Limb (tissue), 2 donors: ENCODE data around the gene PRR35.

Source experiments
- DNase-seq, 2 donors: peaks; one replicate each; pipeline ENCODE4 v3.0.0-alpha.2; 2016; ENCODE audit errors: extremely low spot score in 2 of 2

PRR35 gene

DNA sequence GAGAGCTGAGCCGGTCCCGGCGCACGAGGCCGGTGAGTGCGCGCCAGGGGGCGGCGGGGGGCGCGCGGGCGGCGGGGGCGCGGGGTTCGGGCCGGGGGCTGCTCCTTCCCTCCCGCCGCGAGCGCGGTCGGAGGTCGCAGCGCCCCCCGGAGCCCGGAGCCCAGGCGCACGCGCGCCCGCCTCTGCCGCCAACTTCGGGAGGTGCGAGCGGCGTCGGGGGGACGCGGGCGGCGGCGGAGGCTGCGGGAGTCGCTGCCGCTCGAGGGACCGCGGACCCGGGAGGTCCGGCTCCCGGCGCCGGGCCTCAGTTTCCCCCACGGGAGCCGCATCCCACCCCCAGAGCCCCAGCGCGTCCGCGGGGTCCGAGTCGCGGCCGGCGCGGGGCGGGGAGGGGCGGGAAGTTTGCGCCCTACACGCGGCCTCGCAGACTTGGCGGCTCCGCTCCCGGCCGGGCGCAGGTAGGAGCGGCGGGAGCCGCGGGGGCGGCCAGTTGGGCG lies at the start of gene PRR35:
Gene PRR35 (plus strand): TSS at position 191 of the 497 bp plus-strand sequence. CDS start 2,901 bp downstream, outside the sequence.
- no peak for DNase-seq

DNA sequence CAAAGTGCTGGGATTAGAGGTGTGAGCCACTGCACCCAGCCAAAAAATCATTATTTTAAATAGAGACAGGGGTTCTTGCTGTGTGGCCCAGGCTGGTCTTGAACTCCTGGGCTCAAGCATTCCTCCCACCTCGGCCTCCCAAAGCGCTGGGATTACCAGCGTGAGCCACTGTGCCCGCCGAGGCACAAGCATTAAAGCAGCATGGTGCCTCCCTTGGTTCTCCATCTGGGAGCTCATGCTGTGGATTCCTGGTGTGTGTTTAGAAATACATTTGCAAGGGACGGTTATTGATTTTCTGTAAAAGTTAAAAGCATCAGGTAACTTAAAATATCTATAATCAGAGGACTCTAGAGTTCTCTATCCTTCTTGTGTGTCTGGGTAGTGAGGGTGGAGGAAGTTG lies 47.4 kb upstream of the PRR35 start:
- DNase-seq, result no peak

DNA sequence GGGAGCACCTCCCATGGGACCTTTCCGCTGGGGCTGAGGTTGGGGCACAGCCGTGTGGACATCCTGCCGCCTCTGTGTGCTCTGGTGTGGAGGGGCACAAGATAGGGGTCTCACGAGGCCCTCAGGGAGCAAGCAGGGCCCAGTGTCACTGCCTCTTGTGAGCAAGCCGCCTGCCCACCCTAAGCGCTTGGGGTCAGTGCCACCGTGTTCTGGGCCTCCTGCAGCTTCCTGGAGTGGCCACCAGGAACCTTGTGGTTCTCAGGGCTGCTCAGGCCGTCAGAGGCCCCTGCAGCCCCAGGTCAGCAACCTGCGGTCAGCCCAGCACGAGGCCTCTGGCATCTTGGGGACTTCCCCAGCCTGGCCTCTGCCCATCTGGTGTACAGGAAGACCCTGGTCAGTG lies 46.2 kb upstream of the PRR35 start:
- no peak for DNase-seq

DNA sequence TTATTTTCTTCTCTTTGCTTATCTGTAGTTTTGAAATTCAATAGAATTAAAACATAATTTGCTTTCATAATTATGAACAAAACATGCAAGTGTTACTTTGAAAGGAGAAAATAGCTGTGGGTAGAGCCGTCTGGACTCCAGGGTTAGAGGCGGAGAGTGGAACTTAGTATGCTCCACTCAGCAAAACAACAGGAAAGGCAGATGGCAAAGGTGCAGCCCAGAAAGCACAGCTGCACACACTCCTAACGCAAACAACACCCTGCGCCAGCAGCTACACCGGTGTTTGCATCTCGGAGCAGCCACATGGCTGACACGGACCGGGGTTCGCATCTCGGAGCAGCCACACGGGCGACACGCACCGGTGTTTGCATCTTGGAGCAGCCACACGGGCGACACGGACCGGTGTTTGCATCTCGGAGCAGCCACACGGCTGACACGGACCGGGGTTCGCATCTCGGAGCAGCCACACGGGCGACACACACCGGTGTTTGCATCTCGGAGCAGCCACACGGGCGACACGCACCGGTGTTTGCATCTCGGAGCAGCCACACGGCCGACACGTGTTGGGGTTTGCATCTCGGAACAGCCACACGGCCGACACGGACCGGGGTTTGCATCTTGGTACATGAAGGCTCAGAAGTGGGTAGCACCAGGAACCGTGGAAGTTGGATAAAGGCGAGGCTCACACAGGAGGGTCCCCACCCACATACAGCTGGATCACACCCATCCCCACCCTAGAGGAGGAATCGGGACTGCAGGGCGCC lies 44.8 kb upstream of the PRR35 start:
- no peak for DNase-seq

DNA sequence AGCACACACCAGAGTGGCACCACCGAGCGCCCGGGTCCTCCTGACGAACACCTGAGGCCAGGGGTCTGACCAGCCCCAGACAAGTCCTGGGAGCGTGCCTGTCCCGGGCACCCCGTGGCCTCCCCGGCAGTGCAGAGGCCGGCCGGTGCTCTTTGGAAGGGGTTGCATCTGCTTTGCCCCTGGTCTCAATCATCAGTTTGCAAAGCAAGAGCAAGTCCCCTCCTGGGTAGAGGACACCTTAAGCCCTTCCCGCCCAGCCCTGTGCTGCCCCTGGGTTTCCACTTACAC lies 44.3 kb upstream of the PRR35 start:
- no peak for DNase-seq

DNA sequence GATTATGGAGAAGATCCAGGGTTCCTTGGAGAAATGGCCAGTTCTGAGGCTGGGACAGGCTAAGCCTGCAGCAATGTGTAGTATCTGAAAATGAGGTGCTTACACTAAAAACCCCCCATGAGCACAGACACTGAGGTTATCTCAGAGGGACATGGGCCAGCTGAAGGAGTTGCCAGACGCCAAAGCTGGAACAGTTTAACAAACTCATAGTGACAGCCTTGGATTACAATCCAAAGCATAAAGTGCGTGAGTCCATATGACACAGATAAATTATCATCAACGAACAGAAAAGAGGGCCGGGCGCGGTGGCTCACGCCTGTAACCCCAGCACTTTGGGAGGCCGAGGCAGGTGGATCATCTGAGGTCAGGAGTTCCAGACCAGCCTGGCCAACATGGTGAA lies 43.9 kb upstream of the PRR35 start:
- DNase-seq, result no peak

DNA sequence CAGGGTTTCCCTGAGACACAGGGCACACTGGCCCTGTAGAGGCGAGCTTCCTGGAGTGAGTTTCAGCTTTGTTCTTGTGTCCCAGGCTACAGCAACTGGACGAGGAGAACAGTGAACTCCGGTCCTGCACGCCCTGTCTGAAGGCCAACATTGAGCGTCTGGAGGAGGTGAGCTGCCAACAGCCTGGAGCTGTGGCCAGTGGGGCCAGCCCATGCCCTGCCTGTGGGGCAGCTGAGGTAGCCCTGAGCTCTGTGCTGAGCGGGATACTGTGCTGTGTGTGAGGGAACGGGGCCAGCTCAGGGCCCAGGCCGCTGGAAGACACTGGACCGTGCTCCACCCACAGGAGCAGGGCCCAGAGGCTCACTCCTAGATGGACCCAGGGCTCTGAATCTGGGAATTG lies 41.3 kb upstream of the PRR35 start:
- DNase-seq, result no peak

DNA sequence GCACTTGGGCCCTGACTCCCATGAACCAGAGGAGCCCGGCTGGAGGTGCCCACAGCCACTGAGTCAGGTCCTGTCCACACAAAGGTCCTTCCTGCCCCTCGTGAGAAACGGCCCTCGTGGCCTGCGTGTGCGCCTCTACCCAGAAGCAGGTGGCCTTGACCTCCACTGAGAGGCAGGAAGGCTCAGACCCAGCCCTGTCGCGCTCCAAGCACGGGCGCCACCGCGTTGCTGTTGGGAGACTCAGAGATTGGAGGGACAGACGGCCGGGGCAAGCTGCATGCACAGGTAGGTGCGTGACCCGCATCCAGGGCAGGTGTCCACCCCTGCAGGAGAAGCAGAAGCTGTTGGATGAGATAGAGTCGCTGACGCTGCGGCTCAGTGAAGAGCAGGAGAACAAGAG lies 40.8 kb upstream of the PRR35 start:
- no peak for DNase-seq

DNA sequence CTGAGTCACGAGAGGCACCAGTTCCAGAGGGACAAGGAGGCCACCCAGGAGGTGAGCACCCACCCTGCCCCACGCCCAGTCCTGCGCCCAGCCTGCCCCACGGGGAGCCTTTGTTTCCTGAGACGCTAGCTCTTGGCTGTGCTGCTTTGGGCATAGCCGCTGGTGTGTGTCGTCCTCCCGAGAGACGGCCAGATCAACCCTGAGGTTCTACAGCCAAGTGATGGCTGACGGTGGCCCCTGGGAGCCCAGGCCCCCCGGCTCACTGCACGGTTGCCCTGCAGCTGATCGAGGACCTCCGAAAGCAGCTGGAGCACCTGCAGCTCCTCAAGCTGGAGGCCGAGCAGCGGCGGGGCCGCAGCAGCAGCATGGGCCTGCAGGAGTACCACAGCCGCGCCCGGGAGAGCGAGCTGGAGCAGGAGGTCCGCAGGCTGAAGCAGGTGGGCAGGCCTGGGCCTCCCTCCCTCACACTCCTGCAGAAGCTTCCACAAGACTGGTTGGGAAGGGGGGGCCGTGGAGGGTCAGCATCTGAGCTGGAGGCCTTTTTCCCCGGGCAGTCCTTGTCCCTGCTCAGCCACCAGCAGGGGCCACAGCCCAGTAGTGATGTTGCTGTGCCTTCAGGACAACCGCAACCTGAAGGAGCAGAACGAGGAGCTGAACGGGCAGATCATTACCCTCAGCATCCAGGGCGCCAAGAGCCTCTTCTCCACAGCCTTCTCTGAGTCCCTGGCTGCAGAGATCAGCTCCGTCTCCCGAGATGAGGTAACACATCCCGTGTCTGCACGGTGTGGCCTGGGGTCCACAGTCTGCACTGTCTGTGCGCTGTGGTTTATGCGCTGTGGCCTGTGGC lies 40.1 kb upstream of the PRR35 start:
- DNase-seq, result no peak

DNA sequence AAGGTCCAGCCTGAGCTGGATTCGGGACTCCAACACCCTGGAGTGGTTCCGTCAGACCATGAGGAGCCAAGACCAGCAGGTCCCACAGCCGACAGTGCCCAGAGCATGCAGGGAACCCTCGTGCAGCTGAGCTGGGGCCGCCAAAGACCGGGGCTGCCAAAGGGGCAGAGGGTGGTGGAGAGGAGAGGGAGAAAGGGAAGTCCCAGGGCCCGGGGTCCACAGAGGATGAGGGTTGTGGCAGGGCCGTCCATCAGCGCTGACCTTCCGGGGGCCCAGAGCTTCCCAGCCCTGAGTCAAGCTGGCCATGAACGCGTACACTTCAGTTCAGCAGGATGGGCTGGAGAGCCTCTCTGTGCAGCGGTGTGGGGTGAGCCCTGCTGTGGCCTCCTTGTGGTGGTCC lies 39.3 kb upstream of the PRR35 start:
- no peak for DNase-seq

DNA sequence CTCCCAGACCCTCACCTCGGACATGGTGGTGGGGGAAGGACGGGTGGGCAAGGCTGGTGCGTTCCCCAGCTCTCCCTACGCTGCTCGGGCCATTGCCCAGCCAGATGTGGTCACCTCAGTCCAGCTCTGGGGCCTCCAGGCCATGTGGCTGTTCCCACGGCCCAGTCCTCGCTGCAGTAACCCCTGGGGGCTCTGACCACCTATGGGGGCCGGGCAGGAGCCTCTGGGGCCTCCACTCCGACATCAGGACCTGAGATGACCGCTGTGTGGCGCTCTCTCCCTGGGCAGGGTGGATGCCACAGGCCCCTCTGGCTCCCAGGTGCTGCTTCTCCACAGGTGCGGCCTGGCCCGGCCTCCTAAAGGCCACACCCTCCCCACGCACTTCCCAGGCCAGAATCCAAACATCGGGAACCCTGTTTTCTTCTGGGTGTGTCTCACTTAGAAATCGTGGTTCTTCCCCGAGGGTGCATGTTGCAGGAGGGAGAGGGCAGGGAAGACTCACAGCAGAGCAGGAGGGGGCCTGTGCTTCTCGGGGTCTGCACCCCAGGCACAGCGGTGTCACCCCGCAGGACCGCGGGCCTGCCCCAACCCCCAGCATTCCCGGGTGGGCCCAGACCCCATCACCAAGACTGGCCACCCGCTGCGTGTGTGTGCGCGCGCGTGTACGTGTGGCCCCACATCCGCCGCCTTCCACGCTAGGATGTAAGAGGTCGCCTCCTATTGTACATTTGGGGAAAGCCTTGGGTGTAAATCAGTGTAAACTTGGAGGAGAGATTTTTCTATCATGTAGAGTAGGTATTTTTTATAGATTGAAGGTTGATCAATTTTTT lies 38.6 kb upstream of the PRR35 start:
- no peak for DNase-seq

DNA sequence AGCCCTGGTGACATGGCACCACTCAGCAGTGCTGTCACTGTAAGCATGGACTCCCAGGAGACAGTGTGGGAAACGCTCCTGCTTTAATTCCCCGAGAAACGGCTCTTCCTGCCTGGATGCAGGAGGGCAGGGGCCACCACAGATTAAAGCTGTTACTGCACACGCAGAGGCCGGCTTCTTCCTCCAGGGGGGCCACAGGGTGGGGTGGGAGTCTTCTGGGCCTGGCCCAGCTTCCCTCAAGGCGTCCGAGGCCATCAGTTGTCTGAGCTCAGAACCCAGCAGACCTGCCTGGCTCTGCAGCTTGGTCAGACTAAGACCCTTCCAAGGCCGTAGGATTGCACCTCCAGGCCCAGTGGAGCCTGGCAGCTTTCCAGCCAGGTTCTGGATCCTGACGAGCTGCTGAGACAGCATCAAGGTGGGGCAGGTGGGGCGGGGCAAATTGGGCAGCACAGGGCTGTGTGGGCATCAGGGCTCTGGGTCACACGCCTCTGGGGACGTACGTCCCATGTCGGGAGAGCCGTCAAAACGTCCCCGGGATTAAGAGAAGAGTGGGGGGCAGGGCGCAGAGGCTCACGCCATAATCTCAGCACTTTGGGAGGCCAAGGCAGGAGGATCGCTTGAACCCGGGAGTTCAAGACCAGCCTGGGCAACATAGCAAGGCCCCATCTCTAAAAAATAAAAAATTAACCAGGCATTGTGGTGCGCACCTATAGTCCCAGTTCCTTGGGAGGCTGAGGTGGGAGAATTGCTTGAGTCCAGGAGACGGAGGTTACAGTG lies 37.7 kb upstream of the PRR35 start:
- no peak for DNase-seq

DNA sequence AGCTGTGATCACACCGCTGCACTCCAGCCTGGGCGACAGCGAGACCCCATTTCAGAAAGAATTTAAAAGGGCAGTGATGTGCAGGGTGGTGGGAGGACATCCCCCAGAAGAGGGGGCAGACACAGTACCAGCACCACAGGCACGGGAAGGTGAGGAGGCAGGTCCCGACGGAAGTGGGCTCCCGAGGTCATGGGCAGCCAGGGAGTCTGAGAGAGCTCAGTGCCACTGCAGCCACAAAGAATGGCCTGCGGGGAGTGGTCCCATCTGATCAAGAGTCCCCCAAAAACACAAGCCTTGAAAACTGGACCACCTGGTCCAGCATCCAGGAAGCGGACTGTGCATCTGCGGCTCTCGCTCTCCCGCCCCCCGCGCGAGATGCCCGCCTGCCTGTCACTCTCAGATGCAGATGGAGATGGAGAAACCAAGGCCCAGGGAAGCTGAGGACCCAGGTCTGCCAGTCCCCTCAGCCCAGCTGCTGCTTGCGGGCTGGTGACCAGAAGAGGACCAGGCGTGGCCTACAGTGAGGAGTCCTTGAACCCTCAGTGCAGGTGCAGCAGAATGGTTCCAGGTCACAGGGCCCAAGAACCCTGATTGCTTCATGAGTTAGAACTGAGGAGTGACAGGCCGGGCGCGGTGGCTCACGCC lies 37.0 kb upstream of the PRR35 start:
- no peak for DNase-seq

DNA sequence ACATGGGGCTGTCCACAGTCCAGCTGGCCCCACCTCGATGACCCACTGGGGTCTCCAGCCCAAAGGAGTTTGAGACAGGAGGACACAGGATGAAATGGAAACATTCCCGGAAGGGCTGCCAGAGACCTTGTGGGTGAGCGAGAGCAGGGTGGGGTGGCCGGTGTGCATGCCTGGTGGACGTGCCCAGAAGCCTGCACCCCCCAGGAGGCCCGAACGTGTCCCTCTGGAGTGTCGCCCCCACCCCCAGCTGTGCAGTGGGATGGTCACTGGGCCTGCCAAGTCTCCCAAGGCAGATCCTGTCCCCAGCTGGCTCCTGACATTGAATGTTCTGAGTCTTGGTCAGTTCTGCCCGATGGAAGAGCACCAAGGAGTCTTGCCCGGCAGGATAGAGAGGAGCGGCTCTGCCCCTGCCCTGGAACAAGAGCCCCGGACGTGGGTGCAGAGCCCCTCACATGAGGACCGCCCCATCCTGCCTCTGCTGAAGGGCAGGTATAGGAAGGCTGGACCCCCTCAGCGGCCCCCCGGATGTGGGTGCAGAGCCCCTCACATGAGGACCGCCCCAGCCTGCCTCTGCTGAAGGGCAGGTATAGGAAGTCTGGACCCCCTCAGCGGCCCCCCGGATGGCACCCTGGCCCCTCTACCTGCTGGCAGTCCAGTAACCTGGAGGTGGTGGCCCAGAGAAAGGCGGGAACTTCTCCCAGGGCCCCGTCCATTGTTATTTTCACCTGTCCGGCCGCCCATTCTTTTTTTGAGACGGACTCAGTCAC lies 35.7 kb upstream of the PRR35 start:
- DNase-seq, result no peak

DNA sequence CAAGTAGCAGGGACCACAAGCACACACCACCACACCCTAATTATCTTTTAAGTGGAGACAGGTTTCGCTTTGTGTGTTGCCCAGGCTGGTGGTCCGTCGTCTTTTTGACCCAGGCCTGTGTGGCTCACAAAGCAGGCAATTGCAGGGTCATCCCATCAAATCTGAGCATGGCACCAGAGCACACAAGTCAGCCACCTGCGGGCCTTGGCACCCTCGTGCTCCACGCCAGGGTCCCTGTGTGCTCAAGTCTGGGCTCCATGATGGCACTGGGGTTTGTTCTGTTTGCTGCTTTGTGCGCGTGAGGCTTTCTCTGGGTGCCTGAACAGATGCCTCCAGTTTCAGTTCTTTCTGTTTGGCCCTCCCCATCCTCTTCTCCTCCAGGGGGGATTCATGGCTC lies 35.1 kb upstream of the PRR35 start:
- no peak for DNase-seq

DNA sequence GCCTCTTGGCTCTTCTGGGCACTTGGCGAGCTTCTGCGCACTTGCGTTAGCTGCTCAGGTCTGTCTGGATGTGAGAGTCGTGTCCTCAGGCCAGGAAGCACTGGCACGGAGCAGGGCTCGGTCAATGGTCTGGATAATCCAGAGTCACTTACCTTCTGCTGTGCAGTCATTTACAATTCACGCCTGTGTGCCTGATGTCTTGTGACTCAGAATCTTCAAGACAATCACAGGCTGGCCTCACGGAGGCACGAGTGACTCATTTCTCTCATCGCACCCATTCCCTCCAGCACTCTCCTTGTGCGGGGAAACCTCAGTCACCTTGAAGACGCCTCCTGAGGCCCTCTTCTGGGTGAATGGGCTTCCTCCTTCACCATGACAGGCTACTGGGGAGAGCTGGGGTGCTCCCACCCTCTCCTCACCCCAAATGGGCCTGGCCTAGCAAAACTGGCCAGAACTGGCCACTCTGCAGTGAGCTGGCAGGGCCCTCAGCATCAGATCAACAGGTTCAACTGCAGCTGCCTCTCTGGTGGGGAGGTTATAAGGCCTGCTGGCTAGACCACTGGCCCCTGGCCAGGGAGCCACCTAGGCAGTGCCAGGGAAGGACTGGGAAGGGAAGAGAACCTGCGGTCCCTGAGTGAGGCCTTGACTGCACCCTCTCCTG lies 34.5 kb upstream of the PRR35 start:
- no peak for DNase-seq

DNA sequence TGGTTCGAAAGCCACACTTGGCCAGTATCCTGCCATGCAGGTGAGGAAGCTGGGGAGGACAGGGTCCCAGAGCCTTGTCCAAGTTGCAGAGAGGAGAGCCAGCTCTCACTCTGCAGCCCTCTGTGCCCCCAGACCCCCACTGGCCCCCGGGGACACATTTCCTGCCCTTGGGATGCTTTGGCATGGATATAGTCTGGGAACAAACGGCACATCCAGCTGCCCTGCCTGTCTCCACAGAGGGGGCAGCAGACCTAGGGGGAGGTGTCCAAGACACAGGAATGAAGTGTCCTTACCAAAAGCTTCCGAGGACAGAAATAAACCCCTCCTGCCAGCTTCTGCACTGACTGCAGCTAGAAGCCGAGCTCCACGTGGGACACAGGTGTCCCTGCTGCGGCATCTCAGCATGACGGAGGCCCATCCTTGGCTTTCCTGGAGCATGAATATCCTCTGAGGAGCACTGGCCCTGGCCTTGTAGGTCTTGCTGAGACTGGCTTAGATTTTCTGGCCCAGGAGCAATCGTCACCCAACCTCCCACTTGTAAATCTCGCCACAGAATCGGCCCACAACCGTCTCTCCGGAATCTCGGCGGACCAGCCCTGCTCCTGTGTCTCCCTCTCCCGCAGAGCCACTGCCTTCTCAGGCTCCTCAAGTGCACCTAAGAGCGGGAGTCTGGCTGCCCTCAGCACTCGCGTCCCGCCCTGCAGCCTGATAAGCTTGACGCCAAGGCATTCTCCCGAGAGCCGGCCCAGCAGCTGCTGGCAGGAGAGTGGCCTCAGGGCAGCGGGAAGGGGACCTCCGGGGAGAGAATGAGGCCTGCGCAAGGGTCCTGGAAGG lies 33.8 kb upstream of the PRR35 start:
- DNase-seq, result no peak
